Stimulated activated CD4-positive, alpha-beta T cell treated with anti-CD3 and anti-CD28 coated beads, TNF-alpha, amount 100 ng/mL, for 1 hour (primary cell): ENCODE data around the gene BBS4.
"Not testable (repeated sequence)": the region's sequence is repeated elsewhere in the genome, so short reads cannot be mapped to it uniquely, and the experiment has no call there.

Source experiments
- DNase-seq, 3 donors: peaks; one replicate each; pipeline ENCODE4 v3.0.0-alpha.2; 2020; ENCODE audit warnings: low read depth in 3 of 3, low spot score in 1 of 3

The BBS4 gene

DNA sequence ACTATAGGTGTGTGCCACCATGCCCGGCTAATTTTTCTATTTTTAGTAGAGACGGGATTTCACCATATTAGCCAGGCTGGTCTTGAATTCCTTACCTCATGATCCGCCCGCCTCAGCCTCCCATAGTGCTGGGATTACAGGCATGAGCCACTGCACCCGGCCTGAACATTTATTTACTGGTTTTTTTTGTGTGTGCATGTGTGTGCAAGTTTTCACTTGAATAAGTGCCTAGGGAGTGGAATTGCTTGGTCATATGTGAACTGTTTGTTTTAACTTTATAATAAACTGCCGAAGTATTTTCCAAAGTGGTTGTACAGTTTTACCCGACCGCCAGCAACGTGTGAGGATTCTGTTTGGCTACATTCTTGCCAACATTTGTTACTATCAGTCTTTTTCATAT is 14.1 kb downstream of the BBS4 start:
- DNase-seq, result no peak

DNA sequence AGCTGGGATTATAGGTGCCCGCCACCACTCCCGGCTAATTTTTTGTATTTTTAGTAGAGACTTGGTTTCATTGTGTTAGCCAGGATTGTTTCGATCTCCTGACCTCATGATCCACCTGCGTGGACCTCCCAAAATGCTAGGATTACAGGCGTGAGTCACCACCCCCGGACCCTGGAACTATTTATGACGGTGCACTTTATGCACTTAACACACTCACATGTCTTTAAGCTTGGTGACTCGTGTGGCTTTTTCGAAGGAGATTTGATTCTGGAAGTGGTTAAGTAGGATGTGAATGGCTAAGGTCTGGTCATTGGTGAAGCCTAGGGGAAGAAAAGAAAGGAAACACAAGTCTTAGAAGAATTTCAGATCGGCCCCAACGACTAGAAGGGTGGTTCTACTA is 20.3 kb downstream of the BBS4 start:
- no peak for DNase-seq

DNA sequence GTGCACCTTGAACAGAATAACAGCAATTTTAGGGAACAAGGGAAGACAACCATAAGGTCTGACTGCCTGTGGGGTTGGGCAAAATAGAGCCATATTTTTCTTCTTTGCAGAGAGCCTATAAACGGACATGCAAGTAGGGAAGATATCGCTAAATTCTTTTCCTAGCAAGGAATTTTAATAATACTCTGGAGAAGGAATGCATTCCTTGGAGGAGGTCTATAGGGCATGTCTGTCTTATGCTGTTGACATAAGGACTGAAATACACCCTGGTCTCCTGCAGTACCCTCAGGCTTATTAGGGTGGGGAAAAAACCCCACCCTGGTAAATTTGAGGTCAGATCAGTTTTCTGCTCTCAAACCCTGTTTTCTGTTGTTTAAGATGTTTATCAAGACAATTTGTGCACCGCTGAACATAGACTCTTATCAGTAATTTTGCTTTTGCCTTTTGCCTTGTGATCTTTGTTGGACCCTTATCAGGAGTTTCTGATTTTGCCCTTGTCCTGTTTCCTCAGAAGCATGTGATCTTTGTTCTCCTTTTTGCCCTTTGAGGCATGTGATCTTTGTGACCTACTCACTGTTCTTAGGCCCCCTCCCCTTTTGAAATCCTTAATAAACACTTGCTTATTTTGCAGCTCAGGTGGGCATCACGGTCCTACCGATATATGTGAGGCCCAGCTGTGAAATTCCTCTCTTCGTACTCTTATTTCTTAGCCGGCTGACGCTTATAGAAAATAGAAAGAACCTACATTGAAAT is 22.7 kb downstream of the BBS4 start:
- not testable (repeated sequence) for DNase-seq

DNA sequence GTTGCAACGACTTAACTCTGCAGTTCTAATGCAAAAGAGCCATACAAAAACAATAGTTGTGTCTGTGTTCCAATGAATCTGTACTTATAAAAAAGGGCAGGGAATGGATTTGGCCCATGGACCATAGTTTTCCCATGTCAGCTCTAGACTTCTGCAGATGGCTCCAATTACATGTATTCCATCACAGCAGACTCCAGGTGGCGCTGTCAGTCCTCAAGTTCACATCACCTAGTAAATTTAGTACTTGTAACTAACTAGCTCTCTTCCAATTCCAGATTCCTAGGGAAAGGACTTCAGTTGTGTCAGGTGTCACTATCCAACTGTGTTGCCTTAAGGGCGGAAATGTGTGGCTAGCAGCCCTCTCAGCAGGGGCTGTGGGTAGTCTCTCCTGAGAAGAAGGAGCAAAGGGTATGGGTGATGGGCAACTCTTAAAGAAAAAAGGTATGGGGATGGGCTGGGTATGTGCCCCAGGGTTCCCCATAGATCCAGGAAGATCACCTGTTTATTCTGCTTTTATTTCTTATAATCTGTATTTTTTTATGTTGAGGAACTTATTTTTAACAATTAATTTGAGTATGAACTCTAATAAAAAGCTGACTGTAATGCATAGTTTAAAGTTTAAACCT is 36.2 kb downstream of the BBS4 start:
- peak; percentile 19 to 53 (median 31) for DNase-seq

DNA sequence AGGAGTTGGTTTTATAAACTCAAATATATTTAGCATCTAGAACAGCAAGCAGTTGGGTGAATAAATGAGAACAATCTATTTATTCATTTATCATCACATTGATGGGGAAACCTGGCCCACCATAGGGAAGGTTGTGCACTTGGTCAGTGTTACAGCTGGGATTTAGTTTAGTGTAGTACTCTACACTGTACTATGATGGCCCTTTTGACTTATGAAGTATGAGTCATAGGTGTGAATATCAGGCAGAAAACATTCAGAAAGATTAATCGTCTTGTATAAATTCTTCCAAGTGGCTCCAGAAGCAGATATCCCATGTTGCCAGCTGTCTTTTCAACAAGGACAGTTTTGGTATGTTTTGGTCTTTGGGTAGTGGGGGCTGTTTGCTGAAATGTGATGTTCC is 38.0 kb downstream of the BBS4 start:
- DNase-seq, result no peak

DNA sequence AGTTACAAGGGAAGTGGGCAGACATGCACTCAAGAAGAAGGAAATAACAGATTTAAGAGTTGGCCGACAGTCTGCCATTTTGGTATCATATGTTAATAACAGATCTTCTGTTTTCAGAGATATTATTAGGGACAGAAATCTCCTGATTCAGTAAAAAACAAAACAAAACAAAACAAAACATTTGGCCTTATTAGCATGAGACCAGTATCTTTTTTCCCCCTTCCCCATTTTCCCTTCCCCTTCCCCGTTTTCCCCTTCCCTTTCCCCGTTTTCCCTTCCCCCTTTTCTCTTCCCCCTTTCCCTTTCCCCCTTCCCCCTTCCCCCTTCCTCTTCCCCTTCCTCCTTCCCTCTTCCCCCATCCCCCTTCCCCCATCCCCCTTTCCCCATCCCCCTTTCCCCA is 39.4 kb downstream of the BBS4 start:
- DNase-seq, result no peak

DNA sequence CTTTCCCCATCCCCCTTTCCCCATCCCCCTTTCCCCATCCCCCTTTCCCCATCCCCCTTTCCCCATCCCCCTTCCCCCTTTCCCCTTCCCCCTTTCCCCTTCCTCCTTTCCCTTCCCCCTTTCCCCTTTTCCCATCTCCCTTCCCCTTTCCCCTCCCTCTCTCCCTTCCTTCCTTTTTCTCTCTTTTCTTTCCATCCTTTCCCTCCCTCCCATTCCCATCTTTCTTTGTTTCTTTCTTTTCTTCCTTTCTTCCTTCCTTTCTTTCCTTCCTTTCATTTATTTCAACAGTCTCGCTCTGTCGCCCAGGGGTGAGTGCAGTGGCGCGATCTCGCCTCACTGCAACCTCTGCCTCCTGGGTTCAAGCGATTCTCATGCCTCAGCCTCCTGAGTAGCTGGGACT is 39.8 kb downstream of the BBS4 start:
- DNase-seq, result not testable (repeated sequence)

DNA sequence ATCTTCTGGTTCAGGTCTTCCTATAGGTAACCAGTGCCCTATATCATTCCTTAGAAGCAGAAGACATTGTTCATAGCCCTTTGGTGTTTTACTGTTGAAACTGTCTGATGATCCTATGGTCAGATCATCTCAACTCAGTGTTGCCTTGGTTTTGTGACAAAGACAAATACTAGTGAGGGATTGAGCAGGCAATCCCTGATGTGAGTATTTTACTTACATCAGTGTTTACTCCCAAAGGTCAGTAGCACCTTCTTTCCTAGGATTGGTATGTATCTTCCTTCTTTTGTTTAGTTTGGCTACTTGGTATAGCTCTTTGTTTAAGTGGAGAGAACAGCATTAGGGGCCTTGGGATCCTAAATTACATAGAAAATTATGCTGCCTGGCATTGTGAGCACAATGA is 41.1 kb downstream of the BBS4 start:
- DNase-seq, result no peak

DNA sequence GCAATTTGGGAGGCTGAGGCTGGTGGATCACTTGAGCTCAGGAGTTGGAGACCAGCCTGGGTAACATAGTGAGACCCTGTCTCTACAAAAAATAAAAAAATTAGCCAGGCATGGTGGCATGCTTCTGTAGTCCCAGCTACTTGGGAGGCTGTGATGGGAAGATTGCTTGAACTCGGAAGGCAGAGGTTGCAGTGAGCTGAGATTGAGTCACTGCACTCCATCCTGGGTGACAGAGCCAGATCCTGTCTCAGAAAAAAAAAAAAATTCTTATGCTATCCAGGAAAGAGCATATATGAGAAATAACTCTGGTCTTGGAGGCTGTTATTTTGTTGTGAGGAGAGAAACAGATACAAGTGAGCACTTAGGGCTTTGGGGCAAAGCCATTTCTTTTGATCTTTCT is 42.2 kb downstream of the BBS4 start:
- DNase-seq, result not testable (repeated sequence)

DNA sequence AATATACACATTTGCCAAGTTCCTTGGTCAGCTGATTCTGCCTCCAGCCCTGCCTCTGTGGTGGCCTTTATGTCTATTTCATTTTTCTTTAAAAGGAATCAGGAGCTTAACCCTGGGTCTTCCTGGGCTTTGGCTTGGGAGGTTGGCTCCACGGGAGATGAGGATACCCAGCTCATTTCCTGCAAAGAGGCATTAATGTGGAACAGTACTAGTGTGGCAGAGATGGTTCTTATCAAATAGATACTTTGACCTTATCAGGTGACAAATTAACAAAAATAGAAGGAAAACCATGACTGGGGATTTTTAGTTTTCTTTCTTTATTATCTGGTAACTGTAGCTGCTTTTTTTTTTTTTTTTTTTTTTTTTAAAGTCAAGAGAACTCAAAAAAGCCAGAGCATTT is 42.8 kb downstream of the BBS4 start:
- DNase-seq, result no peak

DNA sequence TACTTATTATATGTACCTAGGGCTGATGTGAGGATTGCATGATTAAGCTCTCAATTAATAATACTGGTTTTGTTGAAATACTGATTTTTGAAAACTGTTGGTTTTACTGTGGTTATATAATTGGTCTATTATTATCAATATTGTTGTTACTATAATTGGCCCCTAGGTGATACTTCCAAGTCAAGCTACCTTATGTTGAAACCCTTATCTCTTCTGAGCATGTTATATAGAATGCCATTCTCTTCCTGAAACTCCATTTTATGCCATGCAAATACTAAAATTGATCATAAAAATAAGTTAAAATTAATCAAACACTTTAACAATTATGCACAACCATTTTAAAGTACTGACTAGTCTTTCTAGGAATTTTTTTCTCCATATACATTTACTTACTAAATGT is 46.1 kb downstream of the BBS4 start:
- DNase-seq, result no peak

DNA sequence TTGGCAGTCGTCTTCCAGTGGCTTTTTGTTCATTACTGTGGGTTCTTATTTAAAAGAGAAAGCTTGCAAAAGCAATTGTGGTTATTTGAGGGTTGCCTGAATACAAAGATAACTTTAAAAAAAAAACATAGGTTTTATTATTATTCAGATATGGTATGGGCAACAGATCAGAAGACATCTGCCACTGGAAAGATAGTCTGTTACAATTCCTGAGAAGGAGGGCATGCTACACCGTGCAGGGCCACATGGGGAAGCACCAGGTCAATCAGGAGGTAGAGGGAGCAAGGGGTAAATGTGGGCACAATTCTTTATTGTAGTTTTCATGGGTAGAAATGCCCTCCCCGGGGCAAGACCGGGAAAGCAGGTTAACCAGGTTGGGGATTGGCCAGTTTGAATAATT is 46.5 kb downstream of the BBS4 start:
- no peak for DNase-seq

DNA sequence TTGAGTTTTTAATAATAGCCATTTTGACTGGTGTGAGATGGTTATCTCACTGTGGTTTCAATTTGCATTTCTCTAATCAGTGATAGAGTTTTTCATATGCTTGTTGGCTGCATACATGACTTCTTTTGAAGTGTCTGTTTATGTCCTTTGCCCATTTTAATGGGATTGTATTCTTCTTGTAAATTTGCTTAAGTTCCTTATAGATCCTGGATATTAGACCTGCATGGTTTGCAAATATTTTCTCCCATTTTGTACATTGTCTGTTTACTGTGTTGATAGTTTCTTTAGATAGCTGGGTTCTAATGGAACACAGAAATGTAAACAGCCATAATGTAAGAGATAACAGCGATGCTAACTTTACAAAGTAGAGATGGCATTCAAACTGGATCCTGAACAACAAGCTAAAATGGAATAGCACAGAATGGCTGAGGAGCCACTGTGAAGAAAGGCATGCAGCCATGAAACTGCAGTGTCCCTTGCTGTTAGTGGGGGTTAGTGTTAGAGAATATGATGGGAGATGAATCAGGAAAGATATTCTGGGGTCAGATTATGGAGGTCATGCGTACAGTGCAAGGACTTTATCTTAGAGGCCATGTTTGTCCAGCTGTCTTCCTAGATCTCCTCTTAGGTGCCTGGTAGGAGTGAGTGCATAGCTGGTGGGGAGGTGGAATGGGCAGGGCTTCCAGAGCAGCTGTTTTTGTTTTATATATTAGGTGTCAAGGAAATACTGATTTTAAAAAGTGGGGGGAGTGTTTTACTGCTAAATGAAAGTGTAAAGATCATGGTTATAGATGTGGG is 48.1 kb downstream of the BBS4 start:
- no peak for DNase-seq

DNA sequence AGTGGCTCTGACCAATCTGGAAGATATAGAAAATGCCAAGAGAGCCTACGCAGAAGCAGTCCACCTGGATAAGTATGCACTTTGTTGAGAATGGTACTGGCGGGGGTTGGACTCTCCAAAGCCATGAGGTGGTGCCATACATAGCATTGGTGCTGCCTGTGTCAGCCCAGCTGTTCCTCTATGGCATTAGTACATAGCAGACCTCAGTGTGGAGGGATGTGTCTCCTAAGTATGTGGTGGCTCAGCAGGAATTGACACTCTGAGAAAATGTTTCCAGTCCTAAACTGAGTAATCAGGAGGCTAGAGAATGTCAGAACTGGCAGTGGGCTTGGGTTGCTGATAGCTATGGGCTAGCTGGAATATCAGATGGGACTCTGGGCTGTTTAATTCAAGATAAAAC is 49.1 kb downstream of the BBS4 start:
- DNase-seq, result no peak

DNA sequence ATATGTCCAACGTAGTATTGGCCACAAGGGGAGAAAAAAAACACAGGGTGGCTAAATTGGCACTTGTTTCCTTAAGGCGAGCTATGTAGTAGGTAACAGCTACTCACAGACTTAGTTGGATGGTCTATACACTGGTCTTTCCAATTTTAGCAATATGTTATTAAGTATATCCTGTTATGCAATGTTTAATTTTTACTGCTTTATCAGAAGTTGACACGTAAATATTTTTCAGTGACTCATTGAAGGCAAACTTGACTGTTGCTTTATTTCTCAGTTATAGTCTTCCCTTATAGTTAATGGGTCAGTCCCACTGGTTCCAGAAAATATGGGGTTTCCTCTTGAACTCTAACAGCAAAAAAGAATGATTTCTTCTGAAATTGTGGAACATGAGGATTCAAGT is 51.1 kb downstream of the BBS4 start:
- no peak for DNase-seq

DNA sequence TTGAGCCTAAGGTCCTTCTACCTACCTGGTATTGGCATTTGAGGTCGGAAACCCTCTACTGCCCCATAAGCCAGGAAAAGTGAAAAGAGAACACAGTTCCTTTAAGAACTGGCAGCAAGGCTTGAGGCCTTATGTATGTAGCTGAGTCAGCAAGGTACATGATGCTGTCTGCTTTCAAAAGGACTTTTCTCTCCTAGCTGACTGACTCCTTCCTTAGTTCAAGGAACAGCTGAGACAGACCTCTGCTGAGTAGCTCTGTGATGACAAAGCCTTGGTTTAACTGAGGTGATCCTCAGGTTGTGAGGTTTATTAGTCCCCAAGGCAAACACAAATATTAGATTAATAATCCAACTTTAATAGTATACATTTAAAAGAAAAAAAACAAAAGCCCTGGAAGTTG is 51.7 kb downstream of the BBS4 start:
- DNase-seq, result no peak

DNA sequence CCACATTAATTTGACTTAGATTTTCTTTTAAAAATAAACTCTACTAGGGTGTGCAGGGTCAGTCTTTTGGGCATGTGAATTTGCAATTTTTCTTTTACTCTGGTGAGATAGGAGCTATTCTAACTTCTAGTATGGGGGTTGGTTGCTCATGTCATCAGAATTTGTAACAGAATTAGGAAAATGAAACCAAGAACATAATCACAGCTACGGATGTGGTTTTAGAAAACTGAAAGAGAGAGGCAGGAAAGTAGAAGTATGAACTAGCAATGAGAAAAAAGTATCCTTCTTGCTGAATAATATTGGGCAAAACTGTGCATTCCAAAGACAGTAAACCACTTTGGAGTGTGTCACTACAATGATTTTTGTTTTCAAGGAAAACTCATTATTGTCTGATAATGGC is 54.2 kb downstream of the BBS4 start:
- no peak for DNase-seq

DNA sequence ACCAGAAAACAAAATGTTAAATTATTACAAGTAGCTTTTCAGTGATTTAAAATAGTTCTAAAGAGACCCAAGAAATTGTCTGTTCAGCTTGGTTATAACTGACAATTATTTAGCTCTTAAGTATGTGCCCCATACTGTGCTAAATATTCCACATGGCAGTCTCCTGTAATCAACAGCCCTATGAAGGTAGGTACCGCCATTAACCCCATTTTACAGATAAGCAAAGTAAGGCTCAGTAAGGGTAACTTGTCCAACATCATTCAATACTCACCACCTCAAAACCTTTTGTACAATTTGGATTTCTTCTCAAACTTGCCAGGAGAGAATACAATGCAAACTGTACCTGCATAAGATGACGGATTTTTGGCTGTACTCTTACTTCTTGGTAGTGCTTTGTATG is 63.7 kb downstream of the BBS4 start:
- no peak for DNase-seq

DNA sequence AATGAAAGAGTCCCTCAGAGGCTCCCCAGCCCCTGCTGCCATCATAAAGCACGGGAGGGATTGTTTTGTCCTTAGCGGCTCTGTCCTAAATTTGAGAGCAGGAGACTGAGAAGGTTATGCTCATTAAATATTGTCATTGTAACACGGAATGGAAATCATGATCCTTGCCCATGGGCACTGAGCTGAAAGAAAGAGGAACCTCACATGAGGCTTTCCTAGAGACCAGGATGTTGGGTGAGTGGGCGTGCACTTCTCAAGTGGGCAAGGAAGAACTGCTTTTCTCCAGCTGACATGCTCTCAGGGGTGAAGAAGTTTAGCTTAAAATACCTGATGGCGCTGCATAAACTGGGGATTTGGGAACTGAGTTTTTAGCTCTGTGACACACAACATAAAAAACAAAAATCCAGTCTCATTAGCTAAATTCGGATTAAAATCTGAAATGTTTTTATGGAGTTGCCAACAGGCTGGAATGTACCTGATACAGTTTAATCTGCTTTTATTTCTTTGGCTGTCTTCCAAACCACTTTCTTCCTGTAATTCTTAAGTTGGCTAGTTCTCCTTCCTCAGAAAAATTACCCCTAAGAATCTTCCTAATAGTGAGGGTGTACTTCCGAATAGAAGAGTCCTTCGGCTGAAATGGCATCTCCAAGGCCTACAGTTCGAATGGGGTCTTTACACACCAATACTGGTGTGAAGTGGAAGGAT is 65.9 kb downstream of the BBS4 start:
- no peak for DNase-seq

DNA sequence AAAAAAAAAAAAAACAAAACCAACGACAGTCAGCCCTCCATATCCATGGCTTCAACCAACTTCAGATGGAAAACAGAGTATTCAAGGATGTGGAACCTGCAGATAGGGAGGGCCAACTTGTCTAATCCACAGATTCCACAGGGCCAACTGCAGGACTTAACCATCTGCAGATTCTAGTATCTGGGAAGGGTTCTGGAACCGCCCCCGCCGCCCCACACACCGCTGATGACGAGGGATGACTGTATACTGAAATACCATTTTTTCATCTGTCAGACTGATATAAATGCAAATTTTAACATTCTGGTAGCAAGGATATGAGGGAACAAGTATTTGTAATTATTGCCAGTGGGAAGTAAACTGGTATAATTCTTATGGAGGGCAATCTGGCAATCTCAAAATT is 68.1 kb downstream of the BBS4 start:
- no peak for DNase-seq

DNA sequence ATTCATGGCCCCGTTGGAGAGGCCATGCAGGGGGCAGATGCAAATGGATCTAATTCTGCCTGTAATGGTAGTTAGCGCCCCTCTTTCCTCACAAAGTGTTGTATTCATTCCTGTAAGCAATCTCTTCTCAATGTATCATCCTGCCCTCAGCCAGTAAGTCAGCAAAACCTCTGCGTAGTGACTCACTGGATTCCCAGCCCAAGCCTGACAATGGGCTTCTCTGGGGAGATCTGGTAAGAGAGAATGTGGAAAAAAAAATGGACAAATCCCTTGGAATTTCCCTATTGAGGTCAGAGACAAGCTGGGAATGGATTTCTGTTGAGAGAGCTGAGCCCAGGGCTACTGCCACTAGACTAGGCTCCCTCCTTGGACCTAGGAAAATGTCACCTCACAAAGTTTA is 72.2 kb downstream of the BBS4 start:
- no peak for DNase-seq
